ENCODE data around the gene COMMD7.
"Not testable (repeated sequence)": the region's sequence is repeated elsewhere in the genome, so short reads cannot be mapped to it uniquely, and the experiment has no call there.

The COMMD7 gene

DNA sequence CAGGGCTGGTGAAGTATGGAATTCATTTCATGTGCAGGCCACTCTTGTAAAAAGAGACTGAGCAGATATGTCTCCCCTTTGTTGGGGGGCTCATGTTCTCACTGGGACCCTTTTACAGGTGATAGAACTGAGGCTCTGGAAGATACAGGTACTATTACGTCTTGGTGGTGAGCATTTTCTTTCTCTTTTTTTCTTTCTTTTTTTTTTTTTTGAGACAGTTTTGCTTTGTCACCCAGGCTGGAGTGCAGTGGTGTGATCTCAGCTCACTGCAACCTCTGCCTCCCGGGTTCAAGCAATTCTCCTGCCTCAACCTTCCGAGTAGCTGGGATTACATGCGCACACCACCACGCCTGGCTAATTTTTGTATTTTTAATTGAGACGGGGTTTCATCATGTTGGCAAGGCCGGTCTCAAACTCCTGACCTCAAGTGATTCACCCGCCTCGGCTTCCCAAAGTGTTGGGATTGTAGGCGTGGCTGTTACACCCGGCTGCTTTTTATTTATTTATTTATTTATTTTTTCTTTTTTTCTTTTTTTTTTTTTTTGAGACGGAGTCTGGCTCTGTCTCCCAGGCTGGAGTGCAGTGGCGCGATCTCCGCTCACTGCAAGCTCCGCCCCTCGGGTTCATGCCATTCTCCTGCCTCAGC lies 22.1 kb upstream of the COMMD7 start:
- not testable (repeated sequence) for DNase-seq

DNA sequence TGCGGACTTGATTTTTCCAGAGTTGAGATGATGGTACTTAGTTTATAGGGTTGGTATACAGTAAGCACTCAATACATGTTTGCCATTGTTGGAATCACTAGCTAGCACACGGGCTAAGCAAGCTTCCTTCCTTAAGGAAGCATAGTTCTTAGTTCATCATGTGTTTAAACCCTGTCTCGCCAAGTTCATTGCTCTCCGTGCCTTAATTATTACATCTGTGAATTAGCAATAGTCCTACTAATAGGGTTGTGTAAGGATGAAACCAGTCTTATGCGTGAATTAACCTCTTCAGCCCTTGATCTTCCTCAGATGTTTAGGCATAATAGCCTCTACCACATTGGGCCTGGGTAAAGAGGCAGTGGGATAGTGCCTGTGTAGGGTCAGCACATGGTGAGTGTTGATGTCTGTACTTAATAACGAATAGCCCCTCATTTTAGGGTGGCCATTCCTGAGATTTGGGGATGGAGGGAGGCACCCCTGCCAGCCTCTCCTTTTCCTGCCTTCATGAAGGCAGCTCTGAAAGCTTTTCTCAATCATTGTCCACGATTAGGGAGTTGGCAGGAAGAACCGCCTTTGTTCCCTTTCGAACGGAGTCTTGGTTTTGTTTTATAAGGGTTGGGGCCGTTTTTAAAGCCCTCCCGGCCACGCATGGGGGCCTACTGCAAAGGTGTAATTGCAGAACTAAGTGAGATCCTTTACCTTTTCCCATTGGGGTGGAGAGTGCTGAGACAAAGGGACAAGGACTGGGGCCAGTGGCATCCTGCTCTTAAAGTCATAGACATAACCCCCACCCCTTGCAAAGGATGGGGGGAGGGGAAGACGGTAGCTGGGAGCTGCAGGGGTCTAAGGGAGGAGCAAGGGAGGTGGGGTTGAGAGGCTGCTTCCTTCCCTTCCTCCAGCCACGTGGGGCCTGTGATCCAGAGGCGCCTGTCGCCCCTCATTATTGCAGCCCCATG lies 21.0 kb upstream of the COMMD7 start:
- no peak for DNase-seq

DNA sequence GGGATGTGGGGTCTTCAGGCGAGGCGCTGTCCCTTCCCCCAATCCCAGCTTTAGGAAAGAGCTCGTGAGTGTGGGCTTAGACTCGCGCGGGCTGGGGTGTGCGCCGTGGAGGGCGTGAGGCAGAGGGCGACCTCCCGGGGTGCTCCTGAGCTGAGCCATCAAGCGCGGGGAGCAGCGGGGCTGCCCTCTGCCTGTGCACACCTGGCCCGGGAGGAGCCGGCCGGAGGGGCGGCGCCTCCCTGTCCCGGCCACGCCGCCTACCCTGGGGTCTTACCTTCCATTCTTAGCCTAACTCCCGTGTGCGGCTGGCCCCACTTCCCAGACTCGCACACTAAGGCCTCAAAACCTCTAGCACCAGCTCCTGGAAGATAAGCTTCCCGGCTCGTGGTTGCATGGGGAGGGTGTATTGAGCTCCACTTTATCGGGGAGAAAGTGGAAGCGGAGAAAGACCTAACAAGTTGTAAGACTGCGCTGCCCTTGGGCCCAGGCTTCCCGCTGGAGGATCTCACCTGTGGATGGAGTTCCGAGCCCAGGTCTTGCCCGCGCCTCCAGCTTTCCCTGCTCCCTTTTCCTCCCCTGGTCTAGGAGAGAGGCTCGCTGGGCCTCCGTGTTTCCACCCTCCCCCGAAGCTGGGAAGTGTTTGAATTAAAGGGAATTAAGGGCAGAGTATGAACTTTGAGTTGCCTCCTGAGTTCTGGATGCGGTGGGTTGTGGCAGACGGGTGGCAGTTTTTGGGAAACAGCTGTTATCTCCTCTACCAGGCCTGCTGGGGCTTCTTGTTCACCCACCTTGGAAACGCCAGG lies 20.1 kb upstream of the COMMD7 start:
- DNase-seq = peak in 1 of 2 experiments; percentile 31

DNA sequence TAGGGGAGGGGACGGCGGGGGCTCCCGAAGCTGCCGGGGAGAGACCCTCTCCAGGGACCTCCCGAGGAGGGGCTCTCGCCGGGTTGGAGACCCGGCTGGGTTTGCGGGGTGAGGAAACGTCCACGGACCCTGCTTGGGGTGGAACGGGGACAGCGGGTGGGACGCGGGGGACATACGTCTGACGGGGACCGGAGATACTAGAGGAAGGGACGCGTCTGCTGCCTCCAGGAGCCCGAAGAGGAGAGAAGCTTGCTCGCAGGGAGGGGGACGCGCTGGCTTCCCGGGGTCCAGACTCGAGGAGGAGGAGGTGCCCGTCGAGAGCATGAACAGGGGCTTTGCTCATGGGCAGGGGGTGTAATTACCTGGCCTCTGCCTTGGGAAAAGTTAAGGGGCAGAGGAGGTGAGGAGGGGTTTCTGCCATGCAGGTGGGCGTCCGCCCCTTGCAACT lies 19.5 kb upstream of the COMMD7 start:
- DNase-seq = peak in 1 of 2 experiments; percentile 66

DNA sequence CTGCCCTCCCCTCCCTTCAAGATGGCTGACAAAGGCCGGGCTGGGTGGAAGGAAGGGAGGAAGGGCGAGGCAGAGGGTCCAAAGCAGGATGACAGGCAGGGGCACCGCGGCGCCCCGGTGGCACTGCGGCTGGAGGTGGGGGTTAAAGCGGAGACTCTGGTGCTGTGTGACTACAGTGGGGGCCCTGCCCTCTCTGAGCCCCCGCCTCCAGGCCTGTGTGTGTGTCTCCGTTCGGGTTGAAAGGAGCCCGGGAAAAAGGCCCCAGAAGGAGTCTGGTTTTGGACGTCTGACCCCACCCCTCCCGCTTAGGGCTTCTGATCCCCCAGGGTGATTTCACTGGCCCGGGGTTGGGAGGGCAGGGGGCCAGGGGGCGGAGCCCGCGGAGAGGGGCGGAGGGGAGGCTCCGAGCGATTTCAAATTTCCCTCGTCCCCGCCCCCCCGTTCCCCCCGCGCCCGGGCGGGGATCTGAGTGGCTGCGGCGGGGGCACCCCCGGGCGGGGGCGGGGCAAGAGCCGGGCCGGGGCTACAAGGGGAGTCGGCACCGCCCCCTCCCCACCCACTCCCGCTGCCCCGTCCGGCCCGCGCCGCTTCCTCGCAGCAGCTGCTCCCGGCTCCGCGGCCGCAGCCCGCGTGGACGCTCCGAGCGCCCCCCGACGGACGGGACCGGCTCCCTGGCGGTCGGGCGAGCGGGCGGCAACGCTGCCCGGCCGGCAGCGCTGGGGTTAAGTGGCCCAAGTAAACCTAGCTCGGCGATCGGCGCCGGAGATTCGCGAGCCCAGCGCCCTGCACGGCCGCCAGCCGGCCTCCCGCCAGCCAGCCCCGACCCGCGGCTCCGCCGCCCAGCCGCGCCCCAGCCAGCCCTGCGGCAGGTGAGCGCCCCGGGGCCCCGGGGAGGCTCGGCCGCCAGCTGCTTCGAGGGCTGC lies 18.8 kb upstream of the COMMD7 start, which contains the start of gene DNMT3B:
Gene DNMT3B (plus strand): TSS at position 555 of the 923 bp plus-strand sequence. CDS start 17,939 bp downstream, outside the sequence.
- DNase-seq = peak; percentile 27 to 94

DNA sequence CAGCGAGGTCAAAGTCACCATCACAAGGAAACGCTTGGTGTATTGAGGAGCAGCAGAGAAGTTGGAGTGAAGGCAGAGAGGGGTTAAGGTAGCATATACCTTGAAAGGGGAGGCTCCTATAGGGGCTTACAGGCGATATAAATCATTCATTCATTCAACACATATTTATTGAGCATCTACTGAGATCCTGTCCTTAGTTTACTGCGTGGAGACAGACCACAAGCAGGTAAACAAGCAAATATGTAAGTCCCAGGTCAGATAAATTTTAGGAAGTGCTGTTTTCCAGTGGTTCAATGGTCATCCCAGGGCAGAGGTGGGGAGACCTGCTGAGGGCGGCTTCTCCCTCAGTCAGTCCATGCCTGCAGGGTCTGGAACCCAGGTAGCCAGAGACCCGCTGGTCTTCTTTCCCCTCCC lies 18.2 kb upstream of the COMMD7 start:
- DNase-seq = no peak

DNA sequence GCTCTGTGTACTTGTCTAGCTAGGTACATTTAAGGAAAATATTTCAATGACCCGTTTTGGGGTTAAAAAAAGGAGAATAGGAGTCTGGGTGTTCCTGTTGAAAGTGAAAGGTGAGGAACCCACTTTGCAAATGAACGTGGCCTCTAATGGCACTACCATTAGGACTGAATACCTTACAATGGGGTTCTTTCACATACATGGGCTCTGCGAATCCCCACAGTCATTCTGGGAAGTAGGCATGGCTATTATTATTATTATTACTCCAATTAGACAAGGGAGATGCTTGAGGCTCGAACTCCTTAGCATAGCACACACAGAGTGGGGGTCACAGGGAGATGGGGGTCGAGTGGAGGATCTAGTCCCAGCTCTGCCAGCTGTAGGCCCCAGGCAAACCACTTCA lies 12.9 kb upstream of the COMMD7 start:
- DNase-seq = no peak

DNA sequence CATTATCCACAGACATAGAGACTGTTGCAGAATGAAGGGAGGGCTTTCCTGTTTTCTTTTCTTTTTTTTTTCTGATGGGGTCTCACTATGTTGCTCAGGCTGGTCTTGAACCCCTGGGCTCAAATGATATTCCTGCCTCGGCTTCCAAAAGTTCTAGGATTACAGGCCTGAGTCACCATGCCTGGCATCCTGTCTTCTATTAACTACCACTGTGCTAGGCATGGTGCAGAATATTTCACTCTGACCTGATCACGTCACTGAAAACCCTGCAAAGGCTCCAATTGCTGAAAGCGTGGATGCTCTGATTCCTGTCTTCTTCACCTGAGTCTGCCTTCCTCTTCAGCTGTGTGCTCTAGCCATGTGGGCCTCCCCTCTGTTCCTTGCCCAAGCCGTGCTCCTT lies 10.5 kb upstream of the COMMD7 start:
- DNase-seq = no peak

DNA sequence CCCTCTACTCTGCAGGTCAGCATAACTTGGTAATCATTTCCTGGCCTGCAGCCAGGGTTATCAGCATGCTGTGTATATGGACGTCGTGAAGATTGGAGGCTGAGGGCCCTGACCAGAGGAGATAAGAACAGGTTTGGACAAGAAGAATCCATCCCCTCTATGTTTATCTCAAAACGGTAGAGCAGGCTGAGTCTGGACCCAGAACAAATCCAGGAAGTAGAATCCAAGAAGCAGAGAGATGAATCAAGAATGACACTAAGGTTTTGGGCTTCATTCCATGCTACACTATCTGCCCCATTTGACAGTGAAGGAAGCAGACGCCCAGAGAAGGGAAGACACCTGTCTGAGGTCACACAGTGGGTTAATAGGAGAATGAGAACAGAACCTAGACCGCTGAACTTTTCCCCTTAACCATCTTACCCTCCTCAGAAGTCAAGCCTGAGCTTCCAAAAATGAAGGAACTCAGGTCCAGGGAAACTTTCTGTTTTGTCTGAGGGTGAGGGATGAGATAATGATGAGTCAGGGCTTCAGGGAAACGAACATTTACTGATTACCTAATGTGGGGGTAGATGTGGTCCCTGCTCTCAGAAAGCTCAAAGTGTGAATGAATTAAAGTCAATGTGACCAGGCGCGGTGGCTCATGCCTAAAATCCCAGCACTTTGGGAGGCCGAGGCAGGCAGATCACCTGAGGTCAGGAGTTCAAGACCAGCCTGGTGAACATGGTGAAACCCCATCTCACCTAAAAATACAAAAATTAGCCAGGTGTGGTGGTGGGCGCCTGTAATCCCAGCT lies 9.4 kb upstream of the COMMD7 start:
- no peak for DNase-seq

DNA sequence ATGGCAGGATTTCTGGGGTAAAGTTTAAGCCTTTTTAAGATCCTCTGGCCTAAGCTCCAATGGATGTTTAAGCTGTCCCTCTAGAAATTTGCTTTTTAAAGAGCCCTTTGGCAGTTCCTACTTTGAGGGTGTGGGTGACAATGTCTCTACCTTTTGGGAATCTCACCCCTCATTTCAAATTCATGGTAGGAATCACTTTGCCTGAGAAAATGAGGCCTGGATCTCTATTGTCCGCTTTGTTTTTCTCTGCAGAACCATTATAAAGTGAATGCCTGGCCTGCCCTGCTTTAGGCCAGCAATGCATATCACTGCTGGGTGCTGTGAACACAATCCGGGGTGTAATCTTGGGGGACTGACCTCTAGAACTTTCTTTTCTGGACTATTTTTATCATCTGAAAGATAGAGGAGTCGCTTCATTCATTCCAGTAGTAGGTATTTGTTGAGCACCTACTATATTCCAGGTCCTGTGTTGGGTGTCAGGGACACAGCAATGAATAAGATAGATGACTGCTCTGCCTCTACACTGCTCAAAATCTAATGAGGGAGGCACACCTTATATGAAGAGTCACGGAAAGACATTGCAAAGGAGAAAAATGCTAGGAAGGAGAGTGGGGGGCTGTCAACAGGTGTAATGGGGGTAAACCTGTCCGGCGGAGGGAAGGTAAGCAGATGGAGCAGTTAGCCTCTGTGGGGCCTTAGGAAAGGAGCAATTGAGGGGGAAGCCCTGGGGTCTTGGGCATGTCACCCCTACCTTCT lies 8.6 kb upstream of the COMMD7 start:
- DNase-seq = no peak

DNA sequence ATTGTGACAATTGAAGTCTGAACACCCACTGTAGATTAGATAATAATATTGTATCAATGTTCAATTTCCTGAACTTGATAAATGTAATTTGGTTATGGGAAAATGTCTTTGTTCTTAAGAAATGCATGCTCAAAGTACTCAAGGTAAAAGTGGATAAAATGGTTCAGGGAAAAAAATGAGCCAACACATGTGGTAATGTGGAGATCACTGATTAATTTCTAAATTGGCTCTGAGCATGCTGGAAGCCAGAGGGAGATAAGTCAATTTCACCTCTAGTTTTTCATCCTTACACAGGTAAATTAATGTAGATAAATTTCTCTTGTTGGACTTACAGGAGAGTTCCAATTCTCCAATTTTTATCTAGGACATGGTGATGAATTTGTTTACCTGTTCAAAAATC lies 8.0 kb upstream of the COMMD7 start:
- no peak for DNase-seq

DNA sequence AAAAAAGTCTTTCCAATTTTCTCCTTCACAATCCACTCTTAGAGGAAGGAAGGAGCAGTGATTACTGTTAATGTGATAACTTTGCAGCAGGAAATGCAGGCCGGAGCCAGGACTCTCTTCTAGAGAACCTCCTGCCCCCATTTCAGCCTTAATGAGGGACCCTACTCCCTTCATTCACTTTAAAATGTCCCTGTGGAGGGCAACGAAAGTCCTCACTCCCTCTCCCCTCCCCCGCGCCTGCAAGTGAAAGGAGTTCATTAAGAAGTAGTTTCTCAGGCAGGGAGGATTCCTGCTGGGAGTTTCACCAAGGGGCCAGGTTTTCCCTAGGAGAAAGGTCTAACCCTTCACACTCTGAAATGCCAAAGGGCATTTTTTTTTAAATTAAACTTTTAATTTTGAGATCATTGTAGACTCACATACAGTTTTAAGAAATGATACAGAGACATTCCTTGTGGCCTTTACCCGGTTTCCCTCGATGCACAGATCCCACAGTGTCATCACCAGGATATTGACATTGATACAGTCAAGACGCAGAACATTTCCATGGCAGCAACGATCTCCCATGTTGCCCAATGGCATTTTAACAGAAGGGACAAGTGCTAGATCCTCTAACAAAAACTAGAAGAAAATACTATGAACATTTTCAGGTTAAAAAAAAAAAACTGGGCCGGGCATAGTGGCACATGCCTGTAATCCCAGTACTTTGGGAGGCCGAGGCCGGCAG lies 6.8 kb upstream of the COMMD7 start:
- no peak for DNase-seq

DNA sequence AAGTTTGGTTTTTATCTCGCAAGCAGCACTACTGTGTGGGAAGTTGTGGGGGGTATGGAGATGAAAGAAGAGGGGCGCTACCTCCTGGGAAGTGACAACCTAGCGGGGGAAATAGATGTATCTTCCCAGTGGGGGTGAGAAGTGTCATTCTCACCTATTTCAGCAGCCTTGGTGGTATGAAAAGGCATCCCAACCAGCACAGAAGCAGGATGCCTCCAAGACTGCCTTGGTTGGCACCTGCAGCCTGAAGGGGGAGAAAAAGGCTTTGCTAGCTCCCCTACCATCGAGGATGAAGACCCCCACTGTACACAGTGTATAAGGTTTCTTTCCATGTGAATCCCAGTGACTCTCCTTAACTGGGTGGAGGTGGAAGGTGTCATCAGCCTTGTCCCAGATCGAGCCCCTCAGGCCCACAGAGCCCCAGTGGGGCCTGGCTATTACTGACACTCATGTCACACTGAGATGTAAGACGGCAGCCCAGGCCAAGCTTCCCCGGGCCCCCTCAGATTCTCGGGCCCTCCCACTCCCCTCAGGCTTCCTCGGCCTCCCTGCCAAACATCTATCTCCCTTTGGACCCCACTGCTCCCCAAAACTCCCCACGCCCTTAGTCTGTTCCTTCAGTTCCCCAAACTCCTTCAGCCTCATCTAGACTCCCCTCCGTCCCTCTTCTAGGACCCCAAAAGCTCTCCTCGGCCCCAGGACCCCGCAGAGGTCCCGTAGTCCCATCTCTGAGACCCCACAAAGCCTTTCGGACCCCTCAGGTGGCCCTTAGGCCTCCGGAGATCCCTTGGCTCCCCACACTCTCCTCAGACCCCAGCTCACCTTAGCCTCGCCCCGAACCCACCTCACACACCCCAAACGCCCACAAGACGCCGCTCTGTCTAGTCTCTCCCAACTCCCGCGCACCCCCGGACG lies 688 bp downstream of the COMMD7 start:
- DNase-seq = peak; percentile 43 to 59

DNA sequence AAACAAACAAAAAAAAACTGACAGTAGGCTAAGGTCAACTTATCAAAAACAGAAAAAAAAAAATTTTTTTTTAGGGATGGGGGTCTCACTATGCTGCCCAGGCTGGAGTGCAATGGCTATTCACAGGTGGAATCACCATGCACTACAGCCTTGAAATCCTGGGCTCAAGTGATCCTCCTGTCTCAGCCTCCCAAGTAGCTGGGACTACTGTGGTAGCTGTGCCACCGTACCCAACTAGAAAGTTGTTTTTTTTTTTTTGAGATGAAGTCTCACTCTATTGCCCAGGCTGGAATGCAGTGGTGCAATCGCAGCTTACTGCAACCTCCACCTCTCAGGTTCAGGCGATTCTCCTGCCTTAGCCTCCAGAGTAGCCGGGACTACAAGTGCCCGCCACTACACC lies 2.1 kb downstream of the COMMD7 start:
- no peak for DNase-seq

DNA sequence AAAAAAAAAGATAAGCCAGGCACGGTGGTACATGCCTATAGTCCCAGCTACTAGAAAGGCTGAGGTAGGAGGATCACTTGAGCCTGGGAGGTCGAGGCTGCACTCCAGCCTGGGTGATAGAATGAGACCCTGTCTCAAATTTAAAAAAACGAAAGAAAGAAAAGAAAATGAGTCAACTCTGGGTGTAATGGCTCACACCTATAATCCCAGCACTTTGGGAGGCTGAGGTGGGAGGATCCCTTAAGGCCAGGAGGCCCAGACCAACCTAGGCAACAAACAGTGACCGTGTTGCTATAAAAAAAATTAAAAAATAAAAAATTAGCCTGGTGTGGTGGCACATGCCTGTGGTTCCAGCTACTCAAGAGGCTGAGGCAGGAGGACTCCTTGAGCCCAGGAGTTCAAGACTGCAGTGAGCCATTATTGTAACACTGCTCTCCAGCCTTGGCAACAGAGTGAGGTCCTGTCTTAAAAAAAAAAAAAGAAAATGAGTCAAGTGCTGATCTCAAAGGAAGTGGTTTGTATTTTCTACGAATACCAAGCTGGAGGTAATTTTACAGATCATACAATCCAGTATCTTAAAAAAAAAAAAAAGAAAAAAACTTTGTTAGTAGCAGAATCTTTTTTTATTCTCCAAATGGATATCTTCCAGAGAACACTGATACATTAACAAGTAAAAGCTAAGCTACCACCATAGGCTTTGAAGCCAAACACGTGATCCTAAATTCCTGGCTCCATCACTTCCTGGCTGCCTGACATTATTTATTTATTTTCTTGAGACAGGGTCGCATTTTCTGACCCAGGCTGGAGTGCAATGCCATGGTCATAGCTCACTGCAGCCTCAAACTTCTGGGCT lies 5.7 kb downstream of the COMMD7 start:
- DNase-seq = no peak

DNA sequence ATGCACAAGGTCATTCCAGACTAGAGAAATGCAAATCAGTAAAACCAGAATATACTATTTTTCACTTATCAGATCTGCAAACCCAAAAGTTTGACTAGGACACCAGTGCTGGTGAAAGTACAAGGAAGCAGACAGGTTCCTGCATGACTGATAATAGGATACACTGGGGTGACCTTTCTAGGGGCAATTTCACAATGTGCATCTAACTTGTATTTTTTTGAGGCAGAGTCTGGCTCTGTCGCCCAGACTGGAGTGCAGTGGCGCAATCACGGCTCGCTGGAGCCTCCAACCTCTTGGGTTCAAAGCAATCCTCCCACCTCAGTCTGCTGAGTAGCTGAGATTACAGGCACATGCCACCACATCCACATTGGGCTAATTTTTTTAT lies 11.4 kb downstream of the COMMD7 start:
- no peak for DNase-seq

DNA sequence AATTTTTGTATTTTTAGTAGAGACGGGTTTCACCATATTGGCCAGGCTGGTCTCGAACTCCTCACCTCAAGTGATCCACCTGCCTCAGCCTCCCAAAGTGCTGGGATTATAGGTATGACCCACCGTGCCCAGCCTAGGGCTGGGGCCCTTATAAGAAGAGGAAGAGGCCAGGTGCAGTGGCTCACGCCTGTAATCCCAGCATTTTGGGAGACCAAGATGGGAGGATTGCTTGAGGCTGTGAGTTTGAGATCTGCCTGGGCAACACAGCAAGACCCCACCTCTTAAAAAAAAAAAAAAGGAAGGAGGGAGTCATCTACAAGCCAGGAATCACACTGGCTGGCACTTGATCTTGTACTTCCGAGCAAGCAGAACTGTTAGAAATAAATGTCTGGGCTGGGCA lies 13.9 kb downstream of the COMMD7 start:
- DNase-seq = not testable (repeated sequence)

DNA sequence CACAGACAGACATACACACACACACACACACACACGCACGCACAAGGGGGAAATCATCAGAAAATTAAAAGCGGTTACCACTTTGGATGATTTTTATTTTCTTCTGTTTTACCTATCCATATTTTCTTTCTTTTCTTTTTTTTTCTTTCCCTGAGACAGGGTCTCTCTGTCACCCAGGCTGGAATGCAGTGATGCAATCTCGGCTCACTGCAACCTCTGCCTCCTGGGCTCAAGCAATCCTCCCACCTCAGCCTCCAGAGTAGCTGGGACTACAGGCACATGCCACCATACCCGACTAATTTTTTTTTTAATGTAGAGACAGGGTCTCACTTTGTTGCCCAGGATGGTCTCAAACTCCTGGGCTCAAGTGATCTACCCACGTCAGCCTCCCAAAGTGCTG lies 14.8 kb downstream of the COMMD7 start:
- DNase-seq = not testable (repeated sequence)

Measured in NCI-H526 (cell line).